NCI-H2081 (cell line): Measurements from ENCODE around the gene SLC6A18.
"Not testable (repeated sequence)": the region's sequence is repeated elsewhere in the genome, so short reads cannot be mapped to it uniquely, and the experiment has no call there.

Source experiments
- DNase-seq, 2 experiments: peaks; one replicate each; lab custom pipeline; 2025; lab: John Stamatoyannopoulos, UW

SLC6A18 gene

DNA sequence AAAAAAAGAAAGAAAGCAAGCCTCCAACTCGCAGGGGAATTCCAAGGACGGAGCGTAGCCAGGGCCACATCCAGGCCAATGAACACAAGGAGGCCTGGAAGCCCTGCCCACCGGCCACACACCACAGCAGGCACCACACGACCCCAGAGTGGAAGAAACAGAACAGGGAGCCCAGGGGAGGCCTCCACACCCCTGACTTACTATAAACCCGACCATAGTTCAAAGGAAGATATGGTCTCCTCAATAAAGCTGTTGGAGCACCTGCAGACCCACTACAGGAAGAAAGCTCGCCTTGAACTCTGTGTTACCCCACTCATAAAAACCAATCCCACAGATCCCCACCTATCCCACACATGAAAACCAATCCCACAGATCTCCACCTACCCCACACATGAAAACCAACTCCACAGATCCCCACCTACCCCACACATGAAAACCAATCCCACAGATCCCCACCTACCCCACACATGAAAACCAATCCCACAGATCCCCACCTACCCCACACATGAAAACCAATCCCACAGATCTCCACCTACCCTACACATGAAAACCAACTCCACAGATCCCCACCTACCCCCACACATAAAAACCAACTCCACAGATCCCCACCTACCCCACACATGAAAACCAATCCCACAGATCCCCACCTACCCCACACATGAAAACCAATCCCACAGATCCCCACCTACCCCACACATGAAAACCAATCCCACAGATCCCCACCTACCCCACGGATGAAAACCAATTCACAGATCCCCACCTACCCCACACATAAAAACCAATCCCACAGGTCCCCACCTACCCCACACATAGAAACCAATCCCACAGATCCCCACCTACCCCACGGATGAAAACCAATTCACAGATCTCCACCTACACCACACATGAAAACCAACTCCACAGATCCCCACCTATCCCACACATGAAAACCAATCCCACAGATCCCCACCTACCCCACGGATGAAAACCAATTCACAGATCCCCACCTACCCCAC is 50.5 kb downstream of the SLC6A18 start:
- not testable (repeated sequence) for DNase-seq

DNA sequence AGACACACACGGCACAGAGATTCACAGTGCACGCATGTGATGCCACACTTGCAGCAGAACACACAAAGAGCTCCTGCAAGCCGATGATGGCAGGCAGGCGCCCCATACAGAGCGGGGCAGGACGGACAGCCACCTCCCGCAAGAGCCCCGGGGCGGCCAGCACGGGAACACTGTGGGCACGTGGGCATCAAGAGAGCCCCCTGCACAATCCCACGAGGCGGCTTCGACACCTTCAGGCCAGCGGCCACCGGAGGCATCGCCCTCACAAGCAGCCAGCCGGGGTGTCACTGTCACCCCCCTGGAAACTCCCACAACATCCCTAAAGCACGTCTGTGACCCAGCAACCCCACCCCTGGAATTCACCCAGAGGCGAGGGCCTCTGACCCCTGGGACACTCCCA is 51.7 kb downstream of the SLC6A18 start:
- DNase-seq: no peak

- no peak for DNase-seq
Observed at GRCh38 chr5:1277331-1277730, 52.1 kb downstream of the SLC6A18 start.

DNA sequence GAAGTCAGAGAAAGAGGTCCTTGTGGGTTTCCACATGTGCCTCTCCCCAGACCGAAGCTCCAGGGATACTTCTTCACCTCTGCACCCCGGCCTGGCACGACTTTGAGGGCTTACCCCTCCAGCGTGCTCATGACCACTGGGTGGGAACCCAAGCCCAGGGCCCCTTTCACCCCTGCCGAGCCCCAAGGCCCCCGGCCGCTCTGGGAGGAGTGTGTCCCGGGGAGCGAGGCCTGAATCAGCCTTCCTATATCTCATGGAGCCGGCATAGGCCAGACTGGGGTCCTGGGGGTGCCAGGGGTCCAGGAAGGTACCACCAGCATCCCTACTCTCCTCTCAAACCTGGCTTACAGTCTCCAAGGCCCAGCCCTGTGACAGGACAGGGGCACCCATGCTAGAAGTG is 52.6 kb downstream of the SLC6A18 start:
- DNase-seq: no peak

DNA sequence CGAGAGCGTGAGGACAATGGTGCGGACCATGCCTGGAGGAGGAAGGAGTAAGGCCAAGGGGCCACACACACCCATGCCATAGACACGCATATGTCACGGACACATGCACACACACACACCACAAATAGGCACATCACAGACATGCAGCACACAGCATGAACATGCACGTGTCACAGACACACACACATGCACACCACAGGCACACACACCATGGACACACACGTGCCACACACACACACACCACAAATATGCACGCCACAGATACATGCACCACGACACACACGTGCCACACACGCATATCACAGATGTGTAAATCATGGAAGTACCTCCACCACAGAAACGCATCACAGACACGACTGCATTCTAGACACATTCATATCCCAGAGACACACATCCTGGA is 53.0 kb downstream of the SLC6A18 start:
- DNase-seq: no peak

DNA sequence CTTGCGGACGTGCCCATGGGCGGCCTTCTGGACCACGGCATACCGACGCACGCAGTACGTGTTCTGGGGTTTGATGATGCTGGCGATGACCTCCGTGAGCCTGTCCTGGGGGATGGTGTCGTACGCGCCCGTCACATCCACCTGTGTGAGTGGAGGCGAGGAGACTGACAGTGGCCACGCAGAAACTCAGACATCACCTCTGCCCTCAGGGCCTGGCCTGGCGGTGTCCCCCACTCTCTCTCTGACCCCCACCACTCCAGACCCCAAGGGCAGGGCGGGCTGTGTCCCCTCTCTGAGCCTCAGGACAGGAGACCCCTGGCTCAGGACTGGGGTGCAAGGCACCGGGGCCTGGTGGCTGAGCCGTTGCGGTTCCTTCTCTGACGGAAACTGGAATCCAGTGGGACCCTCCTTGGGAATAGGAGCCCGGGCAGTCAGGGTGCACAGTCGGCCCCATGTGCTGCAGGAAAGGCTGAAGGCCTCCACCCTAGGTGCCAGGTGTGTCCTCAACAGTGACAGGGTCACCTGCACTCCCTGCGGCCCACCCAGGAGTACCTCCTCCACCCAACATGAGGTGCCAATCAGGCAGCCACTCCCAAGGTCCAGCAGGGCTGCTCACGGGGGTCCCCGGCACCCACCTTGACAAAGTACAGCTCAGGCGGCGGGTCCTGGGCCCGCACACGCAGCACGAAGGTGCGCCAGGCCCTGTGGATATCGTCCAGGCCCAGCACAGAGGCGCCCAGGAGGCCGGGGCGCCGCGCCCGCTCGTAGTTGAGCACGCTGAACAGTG is 53.7 kb downstream of the SLC6A18 start:
- DNase-seq: no peak

- DNase-seq: no peak
Observed at GRCh38 chr5:1279443-1280151, 54.4 kb downstream of the SLC6A18 start.

DNA sequence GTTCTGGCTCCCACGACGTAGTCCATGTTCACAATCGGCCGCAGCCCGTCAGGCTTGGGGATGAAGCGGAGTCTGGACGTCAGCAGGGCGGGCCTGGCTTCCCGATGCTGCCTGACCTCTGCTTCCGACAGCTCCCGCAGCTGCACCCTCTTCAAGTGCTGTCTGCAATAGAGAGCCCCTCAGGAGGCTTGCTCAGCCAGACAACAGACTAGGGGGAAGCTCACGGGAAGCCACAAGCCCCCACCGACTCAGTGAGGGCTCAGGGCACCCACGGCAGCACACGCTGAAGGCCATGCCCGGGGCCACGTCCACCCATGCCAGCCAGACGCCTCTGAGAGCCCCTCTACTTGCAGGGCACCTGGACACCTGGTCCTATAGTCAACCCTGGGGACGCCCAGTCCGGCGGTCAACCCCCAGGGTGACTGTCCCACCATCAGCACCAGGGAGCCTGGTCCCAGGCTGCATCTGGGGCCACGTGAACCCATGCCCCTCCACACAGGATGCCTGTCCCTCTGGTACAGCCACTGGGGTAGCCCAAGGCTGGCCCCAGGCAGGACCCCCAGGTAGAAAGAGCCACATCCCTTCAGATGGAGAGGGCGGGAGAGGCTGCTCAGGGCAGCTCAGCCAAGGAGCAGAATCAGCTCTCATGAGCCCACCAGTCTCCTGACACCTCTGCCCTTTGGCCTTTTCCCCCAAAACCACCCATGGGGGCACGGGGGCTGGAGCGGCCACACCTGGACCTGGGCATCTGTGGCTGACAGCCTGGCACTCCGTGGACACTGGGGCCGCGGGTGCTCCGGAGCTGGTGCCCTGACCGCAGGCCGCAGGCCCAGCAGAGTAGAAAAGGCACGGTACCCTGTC is 55.2 kb downstream of the SLC6A18 start:
- DNase-seq: no peak

GRCh38 chr5:1281038-1281882 is 56.1 kb downstream of the SLC6A18 start:
- DNase-seq: no peak

DNA sequence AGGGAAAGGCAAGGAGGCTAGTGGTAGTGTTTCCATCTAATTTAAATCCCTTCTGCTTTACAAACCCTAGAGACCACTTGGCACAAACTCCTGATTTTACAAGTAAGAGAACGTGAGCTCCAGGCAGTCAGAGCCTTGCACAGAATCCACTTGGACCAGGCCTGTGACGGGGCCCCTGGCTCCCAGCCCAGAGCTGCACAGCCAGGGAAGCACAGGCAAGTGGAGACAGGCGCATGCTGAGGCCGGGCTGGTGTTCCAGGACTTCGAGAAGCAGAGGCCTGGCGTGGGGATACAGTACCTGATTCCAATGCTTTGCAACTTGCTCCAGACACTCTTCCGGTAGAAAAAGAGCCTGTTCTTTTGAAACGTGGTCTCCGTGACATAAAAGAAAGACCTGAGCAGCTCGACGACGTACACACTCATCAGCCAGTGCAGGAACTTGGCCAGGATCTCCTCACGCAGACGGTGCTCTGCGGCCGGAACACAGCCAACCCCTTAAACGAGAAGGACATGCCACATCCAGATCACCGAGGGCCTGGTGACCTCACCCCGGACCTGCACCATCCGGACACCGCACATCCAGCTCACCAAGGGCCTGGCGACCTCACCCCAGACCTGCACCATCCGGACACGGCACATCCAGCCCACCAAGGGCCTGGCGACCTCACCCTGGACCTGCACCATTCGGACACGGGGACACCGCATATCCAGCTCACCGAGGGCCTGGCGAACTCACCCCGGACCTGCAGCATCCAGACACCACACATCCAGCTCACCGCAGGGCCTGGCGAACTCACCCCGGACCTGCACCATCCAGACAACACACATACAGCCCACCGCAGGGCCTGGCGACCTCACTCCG is 57.2 kb downstream of the SLC6A18 start:
- DNase-seq: no peak

DNA sequence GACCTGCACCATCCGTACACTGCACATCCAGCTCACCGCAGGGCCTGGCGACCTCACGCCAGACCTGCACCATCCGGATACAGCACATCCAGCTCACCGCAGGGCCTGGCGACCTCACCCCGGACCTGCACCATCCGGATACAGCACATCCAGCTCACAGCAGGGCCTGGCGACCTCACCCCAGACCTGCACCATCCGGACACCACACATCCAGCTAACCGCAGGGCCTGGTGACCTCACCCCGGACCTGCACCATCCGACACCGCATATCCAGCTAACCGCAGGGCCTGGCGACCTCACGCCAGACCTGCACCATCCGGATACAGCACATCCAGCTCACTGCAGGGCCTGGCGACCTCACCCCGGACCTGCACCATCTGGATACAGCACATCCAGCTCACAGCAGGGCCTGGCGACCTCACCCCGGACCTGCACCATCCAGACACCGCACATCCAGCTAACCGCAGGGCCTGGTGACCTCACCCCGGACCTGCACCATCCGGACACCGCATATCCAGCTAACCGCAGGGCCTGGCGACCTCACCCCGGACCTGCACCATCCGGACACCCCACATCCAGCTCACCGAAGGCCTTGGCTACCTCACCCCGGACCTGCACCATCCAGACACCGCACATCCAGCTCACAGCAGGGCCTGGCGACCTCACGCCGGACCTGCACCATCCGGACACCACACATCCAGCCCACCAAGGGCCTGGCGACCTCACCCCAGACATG is 58.0 kb downstream of the SLC6A18 start:
- DNase-seq: not testable (repeated sequence)

DNA sequence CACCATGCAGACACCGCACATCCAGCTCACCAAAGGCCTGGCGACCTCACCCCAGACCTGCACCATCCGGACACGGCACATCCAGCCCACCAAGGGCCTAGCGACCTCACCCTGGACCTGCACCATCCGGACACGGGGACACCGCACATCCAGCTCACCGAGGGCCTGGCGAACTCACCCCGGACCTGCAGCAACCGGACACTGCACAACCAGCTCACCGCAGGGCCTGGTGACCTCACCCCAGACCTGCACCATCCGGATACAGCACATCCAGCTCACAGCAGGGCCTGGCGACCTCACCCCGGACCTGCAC is 58.5 kb downstream of the SLC6A18 start:
- not testable (repeated sequence) for DNase-seq

DNA sequence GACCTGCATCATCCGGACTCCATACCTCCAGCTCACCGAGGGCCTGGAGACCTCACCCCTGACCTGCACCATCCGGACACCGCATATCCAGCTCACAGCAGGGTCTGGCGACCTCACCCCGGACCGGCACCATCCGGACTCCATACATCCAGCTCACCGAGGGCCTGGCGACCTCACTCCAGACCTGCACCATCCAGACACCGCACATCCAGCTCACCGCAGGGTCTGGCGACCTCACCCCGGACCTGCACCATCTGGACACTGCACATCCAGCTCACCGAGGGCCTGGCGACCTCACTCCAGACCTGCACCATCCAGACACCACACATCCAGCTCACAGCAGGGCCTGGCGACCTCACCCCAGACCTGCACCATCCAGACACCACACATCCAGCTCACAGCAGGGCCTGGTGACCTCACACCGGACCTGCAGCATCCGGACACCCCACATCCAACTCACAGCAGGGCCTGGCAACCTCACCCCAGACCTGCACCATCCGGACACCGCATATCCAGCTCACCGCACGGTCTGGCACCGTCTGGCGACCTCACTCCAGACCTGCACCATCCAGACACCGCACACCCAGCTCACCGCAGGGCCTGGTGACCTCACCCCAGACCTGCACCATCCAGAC is 59.3 kb downstream of the SLC6A18 start:
- not testable (repeated sequence) for DNase-seq

- no peak for DNase-seq
Observed at GRCh38 chr5:1285141-1285540, 60.0 kb downstream of the SLC6A18 start.

DNA sequence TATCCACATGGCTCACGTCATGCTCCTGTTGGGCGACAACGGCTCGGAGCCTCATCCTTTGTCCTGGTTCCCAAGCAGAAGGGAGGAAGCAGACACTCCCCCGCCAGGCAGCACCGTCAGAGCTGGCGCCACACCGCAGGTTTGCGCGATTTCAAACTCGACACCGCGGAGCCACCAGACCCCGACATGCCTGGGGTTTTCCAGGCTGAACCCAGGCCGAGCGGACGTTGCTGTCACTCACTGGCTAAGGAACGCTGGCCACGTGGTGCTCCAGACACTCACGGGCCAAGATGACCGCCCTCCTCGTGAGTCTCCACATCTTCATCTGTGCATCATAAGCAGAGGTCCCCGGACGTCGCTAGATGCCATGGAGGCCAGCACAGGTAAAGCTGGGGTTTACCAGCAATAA is 60.7 kb downstream of the SLC6A18 start:
- no peak for DNase-seq

DNA sequence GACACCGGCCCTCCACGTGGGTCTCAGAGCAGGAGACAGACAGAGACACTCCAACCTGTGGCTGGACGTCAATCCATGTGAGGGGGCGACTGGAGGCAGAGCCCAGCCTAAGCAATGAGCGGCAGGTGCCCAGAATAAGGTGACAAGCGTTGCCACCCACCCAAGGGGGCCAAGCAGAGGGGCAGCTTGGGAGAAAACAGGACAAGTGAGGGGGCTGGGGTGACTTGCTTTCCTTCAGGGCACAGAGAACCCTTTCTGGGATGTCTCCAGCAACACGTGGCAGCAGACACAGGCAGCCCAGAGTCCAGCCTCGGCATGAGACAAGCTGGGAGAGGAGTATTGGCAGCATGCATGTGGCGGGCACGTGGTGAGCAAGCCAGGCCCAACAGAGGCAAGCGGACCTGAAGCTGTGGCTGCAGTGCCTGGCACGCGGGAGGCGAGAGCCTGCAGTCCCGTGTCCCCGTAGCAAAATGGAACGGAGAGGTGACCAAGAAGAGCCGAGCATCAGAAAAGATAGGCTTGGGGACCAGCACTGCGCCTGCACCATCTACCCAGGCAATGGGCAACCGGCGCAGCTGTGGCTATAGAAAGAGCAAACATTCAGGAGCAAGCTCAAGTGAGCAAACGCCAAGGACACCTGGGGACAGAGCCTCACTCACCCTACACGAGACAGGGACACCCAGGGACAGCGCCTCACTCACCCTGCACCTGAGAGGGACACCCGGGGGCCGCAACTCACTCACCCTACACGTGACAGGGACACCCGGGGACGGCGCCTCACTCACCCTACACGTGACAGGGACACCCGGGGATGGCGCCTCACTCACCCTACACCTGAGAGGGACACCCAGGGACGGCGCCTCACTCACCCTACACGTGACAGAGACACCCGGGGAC is 63.5 kb downstream of the SLC6A18 start:
- DNase-seq: no peak

DNA sequence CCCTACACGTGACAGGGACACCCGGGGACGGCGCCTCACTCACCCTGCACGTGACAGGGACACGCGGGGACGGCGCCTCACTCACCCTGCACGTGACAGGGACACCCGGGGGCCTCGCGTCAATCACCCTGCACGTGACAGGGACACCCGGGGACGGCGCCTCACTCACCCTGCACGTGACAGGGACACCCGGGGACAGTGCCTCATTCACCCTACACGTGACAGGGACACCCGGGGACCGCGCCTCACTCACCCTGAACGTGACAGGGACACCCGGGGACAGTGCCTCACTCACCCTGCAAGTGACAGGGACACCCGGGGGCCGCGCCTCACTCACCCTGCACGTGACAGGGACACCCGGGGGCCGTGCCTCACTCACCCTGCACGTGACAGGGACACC is 64.4 kb downstream of the SLC6A18 start:
- DNase-seq: not testable (repeated sequence)
